Thyroid gland (tissue), 4 donors: Measurements from ENCODE around the gene RCOR1. TPM values are rescaled to one million over a fixed set of nuclear protein-coding genes. Genes with fewer than 3 reads are reported as not detected.

Source experiments
- DNase-seq, 2 donors: peaks; one replicate each; pipeline ENCODE4 v3.0.0-alpha.2; 2019
- H3K27ac ChIP-seq, 3 donors: fragments of 200-600 bp; sonication (generic); 1 replicate in 2 of 3; 2 replicates in 1 of 3; pipeline ENCODE4 v1.5.1; 2016 to 2019; ENCODE audit warnings: mild to moderate bottlenecking in 1 of 3, moderate library complexity in 1 of 3
- H3K27me3 ChIP-seq: fragments of 200-600 bp; sonication (generic); one replicate; pipeline ENCODE4 v1.5.1; 2019
- H3K36me3 ChIP-seq, 2 donors: fragments of 200-600 bp; sonication (generic); one replicate each; pipeline ENCODE4 v1.5.1; 2016 to 2019
- H3K4me1 ChIP-seq, 2 donors: fragments of 200-600 bp; sonication (generic); one replicate each; pipeline ENCODE4 v1.5.1; 2017 to 2019
- H3K4me3 ChIP-seq, 3 donors: fragments of 200-600 bp; sonication (generic); replicated peaks in 1 of 3; 1 replicate in 2 of 3; 2 replicates in 1 of 3; pipeline ENCODE4 v1.5.1; 2016; ENCODE audit warnings: mild to moderate bottlenecking in 1 of 3
- H3K9me3 ChIP-seq: fragments of 200-600 bp; sonication (generic); one replicate; pipeline ENCODE4 v1.5.1; 2017
- POLR2A ChIP-seq, 2 donors: fragments of 450-650 bp; IDR thresholded peaks; one replicate each; pipeline ENCODE4 v1.6.1; 2017; ENCODE audit warnings: antibody characterized with exemption in 2 of 2, mild to moderate bottlenecking in 2 of 2, moderate library complexity in 1 of 2
- WGBS, 2 donors: methylation state at CpG; one replicate each; pipeline ENCODE4 v1.1.5; 2017; 5-methylcytosine and 5-hydroxymethylcytosine counted together
- intact Hi-C: fragments of 100-400 bp; cut with DNase I; formaldehyde crosslinking; loops from one replicate; pipeline ENCODE4 v1.15.1; 2023
- total RNA-seq, 4 donors: library from RNA; depleted of rRNA; stranded (reverse); fragments of >200 nt; gene quantifications; one replicate each; pipeline ENCODE4 v1.2.3, GENCODE V29; 2016
- TF ChIP-seq, protein P1 (sequence below), 6 experiments: fragments of 200-600 bp in 3 of 6; fragments of 450-650 bp in 3 of 6; sonication (generic) in 3 of 6; IDR thresholded peaks; one replicate each; pipeline ENCODE4 v1.5.1; 2016 to 2019; ENCODE audit warnings: antibody characterized with exemption in 6 of 6, mild to moderate bottlenecking in 2 of 6, inconsistent platforms in 1 of 6, moderate library complexity in 1 of 6

RCOR1 gene
- total RNA-seq, 4 donors from 2014 or later: 9.4 to 14.2 (median 11.3) TPM

DNA sequence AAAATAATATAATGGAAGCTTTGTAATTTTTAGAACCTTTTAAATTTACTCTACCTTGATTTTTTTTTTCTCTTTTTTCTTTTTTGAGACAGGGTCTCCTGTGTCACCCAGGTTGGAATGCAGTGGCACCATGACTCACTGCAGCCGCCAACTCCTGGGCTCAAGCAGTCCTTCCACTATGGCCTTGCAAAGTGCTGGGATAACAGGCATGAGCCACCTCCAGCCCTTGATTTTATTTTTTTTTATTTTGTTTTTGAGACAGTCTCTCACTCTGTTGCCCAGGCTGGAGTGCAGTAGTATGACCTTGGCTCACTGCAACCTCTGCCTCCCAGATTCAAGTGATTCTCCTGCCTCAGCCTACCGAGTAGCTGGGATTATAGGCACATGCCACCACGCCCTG is 119.5 kb downstream of the RCOR1 start:
- no peaks in the 10 kb centered on the region for H3K36me3 ChIP-seq
- 95% methylated on average over 3 of the region's 3 CpGs for WGBS, 2 donors

DNA sequence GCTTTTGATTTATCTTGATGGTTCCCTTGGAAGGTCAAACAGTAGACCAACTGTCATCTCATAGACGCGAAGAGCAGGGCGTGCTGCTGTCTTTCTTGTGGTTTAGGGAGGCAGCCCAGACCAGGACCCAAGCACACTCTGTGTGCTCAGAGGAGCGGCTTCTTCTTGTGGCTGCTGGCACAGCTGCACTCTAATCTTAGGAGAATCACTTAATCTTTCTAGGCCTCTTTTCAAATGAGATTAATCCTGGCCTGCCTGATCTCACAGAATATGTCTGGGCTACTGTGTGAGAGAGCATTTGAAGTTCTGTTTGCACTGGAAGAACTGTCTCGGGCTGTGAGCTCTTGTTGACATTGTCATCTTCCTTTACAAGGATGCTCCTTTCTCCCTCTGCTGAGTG is 124.8 kb downstream of the RCOR1 start:
- Histone ChIP-seq H3K9me3 (no peaks in the 10 kb centered on the region), H3K36me3 (peaks cover 2 to 8% of the 10 kb centered on the region in 2 donors), H3K4me1 (no peaks in the 10 kb centered on the region), H3K4me3 (no peak overlapping the region), H3K27me3 (no peaks in the 10 kb centered on the region), H3K27ac (no peak overlapping the region)
- 87 to 94% methylated on average over 5 of the region's 5 CpGs for WGBS, 2 donors
- TF ChIP-seq, protein P1, sequence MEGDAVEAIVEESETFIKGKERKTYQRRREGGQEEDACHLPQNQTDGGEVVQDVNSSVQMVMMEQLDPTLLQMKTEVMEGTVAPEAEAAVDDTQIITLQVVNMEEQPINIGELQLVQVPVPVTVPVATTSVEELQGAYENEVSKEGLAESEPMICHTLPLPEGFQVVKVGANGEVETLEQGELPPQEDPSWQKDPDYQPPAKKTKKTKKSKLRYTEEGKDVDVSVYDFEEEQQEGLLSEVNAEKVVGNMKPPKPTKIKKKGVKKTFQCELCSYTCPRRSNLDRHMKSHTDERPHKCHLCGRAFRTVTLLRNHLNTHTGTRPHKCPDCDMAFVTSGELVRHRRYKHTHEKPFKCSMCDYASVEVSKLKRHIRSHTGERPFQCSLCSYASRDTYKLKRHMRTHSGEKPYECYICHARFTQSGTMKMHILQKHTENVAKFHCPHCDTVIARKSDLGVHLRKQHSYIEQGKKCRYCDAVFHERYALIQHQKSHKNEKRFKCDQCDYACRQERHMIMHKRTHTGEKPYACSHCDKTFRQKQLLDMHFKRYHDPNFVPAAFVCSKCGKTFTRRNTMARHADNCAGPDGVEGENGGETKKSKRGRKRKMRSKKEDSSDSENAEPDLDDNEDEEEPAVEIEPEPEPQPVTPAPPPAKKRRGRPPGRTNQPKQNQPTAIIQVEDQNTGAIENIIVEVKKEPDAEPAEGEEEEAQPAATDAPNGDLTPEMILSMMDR (IDR thresholded peaks at IDR 0.05): no peak
- DNase-seq: no peak
- intact Hi-C loops: no loop called here

More for the DNA sequence above, 119.5 kb downstream of the RCOR1 start:
- DNase-seq: no peak
- intact Hi-C loops: no loop called here
- Histone ChIP-seq H3K27ac (no peak overlapping the region), H3K9me3 (no peaks in the 10 kb centered on the region), H3K4me1 (no peaks in the 10 kb centered on the region), H3K4me3 (no peak overlapping the region), H3K27me3 (no peaks in the 10 kb centered on the region)
- TF ChIP-seq, protein P1 (IDR thresholded peaks at IDR 0.05): no peak
- TF ChIP-seq POLR2A (IDR thresholded peaks at IDR 0.05): no peak

DNA sequence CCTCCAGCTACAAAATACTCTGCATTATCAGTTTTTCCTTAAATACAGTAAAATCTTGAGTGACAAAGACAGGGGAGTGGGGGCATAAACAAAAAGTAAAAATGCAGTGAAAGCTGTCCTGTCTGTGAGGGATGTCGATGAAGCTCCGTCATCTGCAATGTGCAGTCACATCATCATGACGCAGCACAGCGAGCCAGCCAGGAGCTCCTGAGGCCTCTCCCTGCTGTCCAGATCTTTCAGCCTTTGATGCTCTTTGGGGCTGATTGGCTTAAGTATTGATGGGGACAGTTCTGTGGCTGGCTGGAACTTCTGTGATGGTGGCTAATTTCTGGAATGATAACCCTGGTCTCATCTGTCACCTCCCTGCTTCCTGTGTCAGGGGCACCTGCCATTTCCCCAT is 130.2 kb downstream of the RCOR1 start:
- intact Hi-C loops: no loop called here
- H3K36me3 ChIP-seq: peaks cover 32 to 37% of the 10 kb centered on the region in 2 donors
- H3K27me3 ChIP-seq: no peaks in the 10 kb centered on the region

DNA sequence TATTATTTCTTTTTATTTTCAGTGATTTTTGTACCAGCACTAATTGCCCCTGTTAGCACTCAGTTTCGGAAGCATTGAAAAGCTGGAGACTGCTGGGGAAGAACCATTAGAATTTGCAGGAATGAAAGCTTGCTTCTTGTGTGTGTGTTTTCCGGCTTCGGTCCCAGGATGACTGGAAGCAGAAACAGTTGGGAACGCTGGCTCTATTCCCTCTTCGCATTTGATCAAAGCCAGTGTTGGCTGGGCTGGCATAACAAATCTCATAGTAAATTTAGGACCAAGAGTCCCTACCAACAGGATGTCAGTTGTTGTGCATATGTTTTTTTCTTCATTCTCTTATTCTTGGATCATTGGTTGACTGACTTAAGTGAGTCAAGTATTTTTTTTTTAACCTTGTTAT is 131.2 kb downstream of the RCOR1 start:
- TF ChIP-seq, protein P1 (IDR thresholded peaks at IDR 0.05): no peak
- TF ChIP-seq POLR2A (IDR thresholded peaks at IDR 0.05): no peak
- H3K27me3 ChIP-seq: no peaks in the 10 kb centered on the region
- H3K4me1 ChIP-seq: no peaks in the 10 kb centered on the region
- 96 to 98% methylated on average over 5 of the region's 5 CpGs for WGBS, 2 donors
- DNase-seq: no peak
- H3K27ac ChIP-seq: no peak overlapping the region
- H3K4me3 ChIP-seq: no peak overlapping the region
- peaks cover 32 to 38% of the 10 kb centered on the region in 2 donors for H3K36me3 ChIP-seq
- intact Hi-C loops: no loop called here
- no peaks in the 10 kb centered on the region for H3K9me3 ChIP-seq

More for the DNA sequence above, 130.2 kb downstream of the RCOR1 start:
- no peaks in the 10 kb centered on the region for H3K4me1 ChIP-seq
- WGBS, 2 donors: 92 to 96% methylated on average over 4 of the region's 4 CpGs
- no peaks in the 10 kb centered on the region for H3K9me3 ChIP-seq
- H3K27ac ChIP-seq: no peak overlapping the region
- TF ChIP-seq POLR2A (IDR thresholded peaks at IDR 0.05): no peak
- DNase-seq: no peak
- H3K4me3 ChIP-seq: no peak overlapping the region

DNA sequence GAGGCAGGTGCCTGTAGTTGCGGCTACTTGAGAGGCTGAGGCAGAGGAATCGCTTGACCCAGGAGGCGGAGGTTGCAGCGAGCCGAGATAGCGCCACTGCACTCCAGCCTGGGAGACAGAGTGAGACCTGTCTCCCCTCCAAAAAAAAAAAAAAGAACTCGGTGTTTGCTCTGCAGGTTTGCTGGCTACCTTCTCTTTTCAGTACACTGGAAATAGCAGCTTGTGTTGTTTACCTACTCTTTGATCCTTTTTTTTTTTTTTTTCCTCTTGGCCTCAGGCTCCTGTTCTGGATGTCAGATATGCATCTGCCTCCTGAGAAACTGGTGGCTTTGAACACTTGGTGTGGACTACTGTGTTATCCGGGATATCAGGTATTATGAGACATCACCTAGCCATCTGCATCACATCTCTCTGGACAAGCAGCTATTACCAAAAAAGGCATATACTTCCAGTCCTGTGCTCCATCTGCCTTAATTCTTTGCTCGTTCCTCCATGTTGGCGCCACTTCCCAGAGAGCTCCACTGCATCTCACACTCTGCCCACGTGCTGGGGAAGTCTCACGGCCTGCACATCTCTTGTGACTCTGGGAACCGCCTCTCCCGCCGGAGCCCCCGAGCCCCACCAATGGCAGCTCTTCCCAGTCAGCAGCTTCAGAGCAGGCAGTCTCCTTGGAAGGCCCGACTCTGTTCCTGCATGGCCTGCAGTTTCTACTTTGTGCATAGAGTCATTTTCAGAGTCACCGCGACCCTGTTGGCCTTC is 133.9 kb downstream of the RCOR1 start:
- intact Hi-C loops: no loop called here
- Histone ChIP-seq H3K4me1 (no peaks in the 10 kb centered on the region), H3K27me3 (no peaks in the 10 kb centered on the region), H3K27ac (no peak overlapping the region), H3K36me3 (peaks cover 32 to 36% of the 10 kb centered on the region in 2 donors), H3K9me3 (no peaks in the 10 kb centered on the region), H3K4me3 (no peak overlapping the region)
- 87 to 94% methylated on average over 19 of the region's 19 CpGs for WGBS, 2 donors
- DNase-seq: no peak
- TF ChIP-seq, protein P1 (IDR thresholded peaks at IDR 0.05): no peak
- TF ChIP-seq POLR2A (IDR thresholded peaks at IDR 0.05): no peak
